ENCODE measurements around the gene RPEL1.

The RPEL1 gene

DNA sequence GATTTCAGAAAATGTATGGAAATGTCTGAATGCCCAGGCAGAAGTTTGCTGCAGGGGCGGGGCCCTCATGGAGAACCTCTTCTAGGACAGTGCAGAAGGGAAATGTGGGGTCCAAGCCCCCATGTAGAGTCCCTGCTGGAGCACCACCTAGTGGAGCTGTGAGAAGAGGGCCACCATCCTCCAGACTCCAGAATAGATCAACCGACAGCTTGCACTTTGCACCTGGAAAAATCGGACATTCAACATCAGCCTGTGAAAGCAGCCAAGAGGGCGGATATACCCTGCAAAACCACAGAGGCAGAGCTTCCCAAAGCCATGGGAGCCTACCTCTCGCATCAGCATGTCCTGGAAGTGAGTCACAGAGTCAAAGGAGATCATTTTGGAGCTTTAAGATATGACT lies 14.3 kb downstream of the RPEL1 start:
- Histone ChIP-seq H3K4me3 (ENCODE audit: insufficient read depth, low read length, poor library complexity, severe bottlenecking) (no peak overlapping the region), H3K9me2 (replicated peaks; ENCODE audit: insufficient read depth, low read length) (no peaks in the 10 kb centered on the region), H3F3A (ENCODE audit: insufficient read depth) (no peaks in the 10 kb centered on the region), H3K27me3 (ENCODE audit: low read length) (no peaks in the 10 kb centered on the region), H3K9ac (ENCODE audit: low read length) (no peak overlapping the region), H3K36me3 (ENCODE audit: low read length) (no peaks in the 10 kb centered on the region), H3K27ac (ENCODE audit: low read depth, low read length) (no peak overlapping the region), H3K4me2 (ENCODE audit: low read depth, low read length, poor library complexity, severe bottlenecking) (no peak overlapping the region), H3K9me3 (ENCODE audit: insufficient read depth, low read length) (no peaks in the 10 kb centered on the region), H4K20me1 (ENCODE audit: low read depth, low read length) (no peaks in the 10 kb centered on the region), H3K79me2 (ENCODE audit: insufficient read depth, low read length) (no peaks in the 10 kb centered on the region), H2AFZ (ENCODE audit: low read depth, low read length, severe bottlenecking) (no peak overlapping the region)
- no peak for TF ChIP-seq EZH2phosphoT487 (conservative IDR thresholded peaks at IDR 0.05; ENCODE audit: low read length)
- TF ChIP-seq, protein P1, sequence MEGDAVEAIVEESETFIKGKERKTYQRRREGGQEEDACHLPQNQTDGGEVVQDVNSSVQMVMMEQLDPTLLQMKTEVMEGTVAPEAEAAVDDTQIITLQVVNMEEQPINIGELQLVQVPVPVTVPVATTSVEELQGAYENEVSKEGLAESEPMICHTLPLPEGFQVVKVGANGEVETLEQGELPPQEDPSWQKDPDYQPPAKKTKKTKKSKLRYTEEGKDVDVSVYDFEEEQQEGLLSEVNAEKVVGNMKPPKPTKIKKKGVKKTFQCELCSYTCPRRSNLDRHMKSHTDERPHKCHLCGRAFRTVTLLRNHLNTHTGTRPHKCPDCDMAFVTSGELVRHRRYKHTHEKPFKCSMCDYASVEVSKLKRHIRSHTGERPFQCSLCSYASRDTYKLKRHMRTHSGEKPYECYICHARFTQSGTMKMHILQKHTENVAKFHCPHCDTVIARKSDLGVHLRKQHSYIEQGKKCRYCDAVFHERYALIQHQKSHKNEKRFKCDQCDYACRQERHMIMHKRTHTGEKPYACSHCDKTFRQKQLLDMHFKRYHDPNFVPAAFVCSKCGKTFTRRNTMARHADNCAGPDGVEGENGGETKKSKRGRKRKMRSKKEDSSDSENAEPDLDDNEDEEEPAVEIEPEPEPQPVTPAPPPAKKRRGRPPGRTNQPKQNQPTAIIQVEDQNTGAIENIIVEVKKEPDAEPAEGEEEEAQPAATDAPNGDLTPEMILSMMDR (IDR thresholded peaks at IDR 0.05; ENCODE audit: insufficient read depth, low read length, poor library complexity, severe bottlenecking), result no peak

DNA sequence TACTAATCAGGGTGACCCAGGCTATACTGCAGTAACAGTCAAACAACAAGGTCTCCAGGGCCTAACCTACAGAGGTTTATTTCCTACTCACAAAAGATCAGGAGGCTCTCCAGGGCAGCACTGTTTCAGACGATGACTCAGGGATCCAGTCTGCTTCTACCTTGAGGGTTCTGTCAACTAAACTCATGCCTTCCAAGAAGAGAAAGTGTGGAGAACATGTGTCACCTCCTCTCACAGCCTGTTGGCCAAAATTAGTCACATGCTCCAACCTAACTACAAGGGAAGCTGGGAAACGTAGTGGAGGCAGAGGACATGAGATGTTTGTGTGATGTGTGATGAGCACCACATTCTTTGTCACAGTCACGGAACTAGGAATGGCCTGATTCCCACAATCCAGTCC lies 16.5 kb downstream of the RPEL1 start:
- no peaks in the 10 kb centered on the region for H3F3A ChIP-seq (ENCODE audit: insufficient read depth)
- no peaks in the 10 kb centered on the region for H3K27me3 ChIP-seq (ENCODE audit: low read length)
- TF ChIP-seq EZH2phosphoT487 (conservative IDR thresholded peaks at IDR 0.05; ENCODE audit: low read length), result no peak
- TF ChIP-seq, protein P1 (IDR thresholded peaks at IDR 0.05; ENCODE audit: insufficient read depth, low read length, poor library complexity, severe bottlenecking), result no peak
- no peaks in the 10 kb centered on the region for H3K9me3 ChIP-seq (ENCODE audit: insufficient read depth, low read length)
- no peaks in the 10 kb centered on the region for H3K9me2 ChIP-seq (replicated peaks; ENCODE audit: insufficient read depth, low read length)
- no peaks in the 10 kb centered on the region for H4K20me1 ChIP-seq (ENCODE audit: low read depth, low read length)
- no peak overlapping the region for H3K9ac ChIP-seq (ENCODE audit: low read length)
- no peak overlapping the region for H3K4me2 ChIP-seq (ENCODE audit: low read depth, low read length, poor library complexity, severe bottlenecking)
- H3K4me3 ChIP-seq (ENCODE audit: insufficient read depth, low read length, poor library complexity, severe bottlenecking), result no peak overlapping the region
- H3K79me2 ChIP-seq (ENCODE audit: insufficient read depth, low read length), result no peaks in the 10 kb centered on the region
- no peak overlapping the region for H2AFZ ChIP-seq (ENCODE audit: low read depth, low read length, severe bottlenecking)
- no peaks in the 10 kb centered on the region for H3K36me3 ChIP-seq (ENCODE audit: low read length)
- H3K27ac ChIP-seq (ENCODE audit: low read depth, low read length), result no peak overlapping the region

DNA sequence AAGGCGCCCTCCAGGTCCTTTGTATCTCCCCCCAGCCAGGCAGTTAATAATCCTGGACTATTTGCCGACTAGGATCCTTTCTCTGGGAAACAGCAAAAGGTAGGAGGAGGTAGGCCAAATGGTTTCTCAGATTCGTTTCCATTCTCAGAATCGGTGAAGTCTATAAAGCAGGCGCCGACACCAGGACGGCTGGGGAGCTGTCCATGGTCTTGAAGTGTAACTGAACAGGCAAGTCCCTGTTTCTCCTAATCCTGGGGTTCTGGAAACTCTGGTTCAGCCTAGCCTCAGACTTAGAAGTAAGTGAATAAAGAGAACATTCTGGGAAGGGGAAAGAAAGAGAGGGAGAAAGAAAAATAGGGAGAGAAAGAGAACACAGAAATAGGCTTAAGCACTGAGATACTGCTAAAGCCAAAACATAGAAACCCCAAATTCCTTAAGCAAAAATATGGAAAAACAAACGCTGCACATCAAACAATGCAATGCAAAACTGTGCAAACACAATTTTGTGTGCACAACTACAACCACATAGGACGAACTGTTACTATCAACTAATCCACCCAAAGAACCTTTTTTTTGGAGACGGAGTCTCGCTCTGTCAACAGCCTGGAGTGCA lies 20.1 kb downstream of the RPEL1 start:
- Histone ChIP-seq H3F3A (ENCODE audit: insufficient read depth) (no peaks in the 10 kb centered on the region), H2AFZ (ENCODE audit: low read depth, low read length, severe bottlenecking) (no peak overlapping the region), H3K79me2 (ENCODE audit: insufficient read depth, low read length) (no peaks in the 10 kb centered on the region), H3K27ac (ENCODE audit: low read depth, low read length) (no peak overlapping the region), H3K9me2 (replicated peaks; ENCODE audit: insufficient read depth, low read length) (no peaks in the 10 kb centered on the region), H4K20me1 (ENCODE audit: low read depth, low read length) (no peaks in the 10 kb centered on the region), H3K27me3 (ENCODE audit: low read length) (no peaks in the 10 kb centered on the region), H3K9ac (ENCODE audit: low read length) (no peak overlapping the region), H3K9me3 (ENCODE audit: insufficient read depth, low read length) (no peaks in the 10 kb centered on the region), H3K4me2 (ENCODE audit: low read depth, low read length, poor library complexity, severe bottlenecking) (no peak overlapping the region), H3K4me3 (ENCODE audit: insufficient read depth, low read length, poor library complexity, severe bottlenecking) (no peak overlapping the region), H3K36me3 (ENCODE audit: low read length) (no peaks in the 10 kb centered on the region)
- TF ChIP-seq EZH2phosphoT487 (conservative IDR thresholded peaks at IDR 0.05; ENCODE audit: low read length), result no peak
- TF ChIP-seq, protein P1 (IDR thresholded peaks at IDR 0.05; ENCODE audit: insufficient read depth, low read length, poor library complexity, severe bottlenecking), result no peak
